GM19025 (cell line): ENCODE results near the gene CTSW.
"Not testable (repeated sequence)": the region's sequence is repeated elsewhere in the genome, so short reads cannot be mapped to it uniquely, and the experiment has no call there.

Experiments
- ATAC-seq: cut with Tn5 transposase; IDR thresholded peaks from one replicate; pipeline ENCODE4 v1.9.1; 2021; ENCODE audit warnings: mild to moderate bottlenecking, low read depth, moderate library complexity; ENCODE audit not compliant: unreplicated experiment

Gene CTSW

DNA sequence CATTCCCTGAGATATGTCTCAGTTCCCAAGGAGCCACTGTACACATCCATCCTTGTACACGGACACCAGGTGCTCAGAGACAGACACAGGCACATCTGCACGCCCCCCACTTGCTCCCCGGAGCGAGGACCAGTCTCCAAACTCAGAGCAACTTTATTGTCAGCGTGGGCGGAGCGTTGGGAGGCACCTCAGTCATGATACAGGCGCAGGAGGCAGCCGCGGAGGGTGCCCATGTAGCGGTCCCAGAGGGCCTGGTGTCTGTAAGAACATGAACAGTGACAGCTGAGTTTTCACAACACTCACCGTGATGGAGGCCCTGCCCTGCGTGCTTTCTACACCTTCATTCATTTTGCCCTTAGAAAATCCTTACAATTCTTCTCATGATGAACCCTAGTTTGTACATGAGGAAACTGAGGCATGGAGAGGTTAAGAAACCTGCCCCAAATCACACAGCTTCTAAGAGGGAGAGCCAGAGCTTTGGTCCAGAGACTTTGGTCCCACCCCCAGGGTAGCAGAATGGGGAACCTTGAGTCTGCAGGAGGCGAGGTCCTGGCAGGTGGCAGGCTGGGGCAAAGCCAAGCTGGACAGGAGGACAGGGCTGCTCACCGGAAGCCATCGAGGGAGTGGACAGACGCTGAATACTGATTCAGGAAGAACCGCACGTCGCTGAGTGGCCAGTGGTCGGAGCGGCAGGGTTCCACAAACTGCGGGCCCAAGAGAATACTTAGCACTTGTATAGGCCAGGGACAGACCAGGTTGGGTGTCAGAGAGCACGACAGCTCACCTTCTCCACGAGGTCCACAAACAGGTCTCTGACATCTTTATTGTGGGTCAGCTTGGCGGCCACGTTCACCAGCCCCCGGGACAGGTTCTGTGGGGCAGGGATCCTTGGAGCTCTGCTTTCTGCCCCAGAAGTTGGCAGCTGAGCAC is 4.4 kb downstream of the CTSW start:
- ATAC-seq, result no peak

DNA sequence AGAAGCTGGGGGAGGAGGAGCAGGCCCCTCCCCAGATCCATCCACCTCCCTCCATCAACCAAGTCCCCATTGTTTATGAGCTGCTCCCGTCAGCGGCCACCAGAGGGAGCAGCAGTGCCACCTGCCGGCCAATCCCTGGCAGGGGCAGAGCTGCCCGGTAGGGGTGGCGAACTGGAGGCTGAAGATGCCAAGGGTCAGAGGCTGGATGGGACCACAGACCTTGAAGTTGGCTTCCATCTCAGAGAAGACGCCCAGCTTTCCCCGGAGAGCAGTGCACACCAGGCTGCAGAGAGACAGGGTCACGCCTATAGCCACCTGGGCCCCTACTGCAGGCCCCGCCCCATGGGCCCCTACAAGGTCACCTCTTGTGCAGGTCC is 5.1 kb downstream of the CTSW start:
- no peak for ATAC-seq

DNA sequence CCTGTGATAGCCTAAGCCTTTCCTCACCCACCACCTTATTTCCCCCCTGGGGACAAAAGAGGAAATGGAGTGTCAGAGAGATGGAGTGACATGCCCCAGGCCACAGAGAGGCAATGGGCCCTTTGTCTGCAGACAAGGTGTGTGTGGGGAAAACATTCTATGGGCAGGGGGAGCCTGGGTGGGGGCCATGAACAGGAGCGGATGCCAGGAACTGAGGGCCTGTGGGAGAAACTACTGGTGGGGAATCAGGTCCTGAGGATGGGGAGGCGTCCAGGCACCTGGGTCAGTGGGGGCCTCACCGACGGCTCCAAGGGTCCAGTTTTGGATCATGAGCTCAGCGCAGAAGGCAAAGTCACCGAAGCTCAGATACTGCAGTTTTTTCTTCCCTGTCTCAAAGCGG is 5.6 kb downstream of the CTSW start:
- no peak for ATAC-seq

DNA sequence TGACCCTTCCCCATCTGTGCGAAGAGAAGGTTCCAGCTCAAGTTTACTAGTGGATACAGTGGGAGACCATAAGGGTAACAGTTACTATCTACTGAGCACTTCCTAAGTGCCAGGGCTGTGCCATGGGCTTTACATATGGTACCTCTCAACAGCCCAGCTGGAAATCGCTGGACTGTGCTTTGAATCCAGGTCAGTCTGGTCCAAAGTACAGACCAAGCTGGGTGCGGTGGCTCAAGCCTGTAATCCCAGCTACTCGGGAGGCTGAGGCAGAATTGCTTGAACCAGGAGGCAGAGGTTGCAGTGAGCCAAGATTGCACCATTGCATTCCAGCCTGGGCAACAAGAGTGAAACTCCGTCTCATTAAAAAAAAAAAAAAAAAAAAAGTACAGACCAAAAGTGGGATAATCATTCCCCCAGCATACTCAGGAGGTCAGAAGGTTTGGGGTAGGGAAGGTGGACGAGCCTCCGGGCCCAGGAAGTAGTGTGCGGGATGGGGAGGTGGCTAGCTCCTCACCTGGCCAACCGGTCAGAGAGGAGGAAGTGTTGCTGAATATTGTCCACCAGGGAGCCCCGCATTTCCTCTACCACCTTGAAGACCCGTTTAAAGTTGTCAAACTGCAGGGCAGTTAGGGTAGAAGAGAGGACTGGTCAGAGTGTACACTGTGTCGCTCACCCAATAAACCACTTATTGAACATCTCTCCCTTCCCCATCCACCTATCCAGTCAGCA is 6.3 kb downstream of the CTSW start:
- ATAC-seq, result no peak

DNA sequence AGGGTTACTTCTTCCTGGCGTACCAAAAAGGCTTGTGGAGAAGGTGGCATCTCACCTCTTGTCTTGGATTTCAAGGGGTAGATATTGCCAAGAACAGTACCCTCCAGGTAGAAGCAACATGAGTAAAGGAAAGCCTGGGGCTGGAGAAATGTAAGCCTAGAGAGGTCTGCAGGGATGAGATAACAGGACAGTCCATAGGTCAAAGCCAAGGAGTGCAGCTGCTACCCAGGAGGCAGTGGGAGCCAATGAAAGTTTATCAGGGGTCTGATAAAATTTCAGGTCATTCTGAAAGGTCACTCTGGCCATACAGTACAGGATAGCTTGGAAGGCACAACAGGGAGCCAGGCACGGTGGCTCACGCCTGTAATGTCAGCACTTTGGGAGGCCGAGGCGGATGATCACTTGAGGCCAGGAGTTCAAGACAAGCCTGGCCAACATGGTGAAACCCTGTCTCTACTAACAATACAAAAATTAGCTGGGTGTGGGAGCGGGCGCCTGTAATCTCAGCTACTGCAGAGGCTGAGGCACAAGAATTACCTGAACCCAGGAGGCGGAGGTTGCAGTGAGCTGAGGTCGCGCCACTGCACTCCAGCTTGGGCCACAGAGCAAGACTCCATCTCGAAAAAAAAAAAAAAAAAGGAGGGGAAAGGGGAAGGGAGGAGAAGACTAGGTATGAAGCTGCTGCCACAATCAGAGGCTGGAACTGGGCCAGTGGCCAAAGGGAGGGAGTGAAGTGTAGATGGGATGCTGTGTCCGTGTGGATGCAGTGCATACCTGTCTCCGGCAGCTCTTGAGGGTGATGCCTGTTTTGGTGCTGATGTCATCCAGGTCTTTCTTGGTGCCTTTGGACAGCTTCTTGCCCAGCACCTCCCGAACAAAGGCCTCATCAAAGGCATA is 7.4 kb downstream of the CTSW start:
- ATAC-seq, result no peak

DNA sequence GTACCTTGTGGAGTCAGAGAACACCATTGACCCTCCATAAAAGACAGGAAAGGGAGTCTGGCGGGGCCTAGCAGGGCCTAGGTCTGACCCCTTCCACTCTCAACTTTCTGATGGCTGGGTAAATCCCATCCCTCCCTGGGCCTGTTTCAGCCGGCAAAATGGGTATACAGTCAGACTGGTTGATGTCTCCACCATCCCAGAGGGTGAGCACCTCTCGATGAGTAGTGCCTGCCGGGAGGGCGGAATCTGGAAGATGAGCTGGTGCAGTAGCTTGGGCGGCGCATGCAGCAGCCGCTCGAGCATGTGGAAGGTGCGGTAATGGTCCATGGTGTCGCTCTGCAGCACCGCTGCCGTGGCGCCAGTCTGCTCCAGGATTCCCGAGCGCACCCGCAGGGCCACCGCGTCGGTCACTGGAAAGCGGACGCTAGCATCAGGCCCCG is 8.1 kb downstream of the CTSW start:
- ATAC-seq, result no peak

DNA sequence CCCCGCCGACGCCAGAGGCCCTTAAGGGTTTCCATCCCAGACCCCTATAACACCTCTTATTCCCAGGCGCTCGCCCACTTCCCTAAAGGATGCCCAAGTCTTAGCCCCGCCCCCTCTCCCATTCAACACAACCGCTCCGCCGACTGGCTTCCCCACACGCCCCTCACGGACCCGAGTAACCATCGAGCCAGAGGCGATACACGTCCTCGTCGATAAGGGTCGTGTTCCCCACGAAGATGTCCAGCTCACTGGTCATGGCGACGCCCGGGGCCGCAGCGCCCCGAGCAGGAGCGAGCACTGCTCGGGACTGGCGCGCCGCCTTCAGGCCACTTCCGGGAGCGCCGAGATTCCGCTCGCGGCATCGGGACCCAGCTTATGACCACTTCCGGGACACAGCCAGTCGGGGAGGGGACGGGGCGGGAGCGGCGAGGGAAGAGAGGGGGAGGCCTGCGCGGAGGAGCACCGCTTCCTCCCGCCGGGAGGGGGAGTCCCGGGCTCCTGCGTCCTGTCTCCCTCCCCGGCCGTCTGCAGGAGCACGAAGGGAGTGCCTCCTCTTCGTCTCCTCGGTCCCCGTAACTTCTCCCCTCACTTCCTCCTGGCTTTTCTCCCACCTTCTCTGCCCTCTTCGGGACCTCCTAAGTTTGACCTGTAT is 8.7 kb downstream of the CTSW start, which contains the start of gene FIBP:
FIBP (minus strand) TSS at position 309 of the 652 bp plus-strand sequence; CDS start at position 256, 53 bp downstream.
- ATAC-seq, result peak; percentile 44

DNA sequence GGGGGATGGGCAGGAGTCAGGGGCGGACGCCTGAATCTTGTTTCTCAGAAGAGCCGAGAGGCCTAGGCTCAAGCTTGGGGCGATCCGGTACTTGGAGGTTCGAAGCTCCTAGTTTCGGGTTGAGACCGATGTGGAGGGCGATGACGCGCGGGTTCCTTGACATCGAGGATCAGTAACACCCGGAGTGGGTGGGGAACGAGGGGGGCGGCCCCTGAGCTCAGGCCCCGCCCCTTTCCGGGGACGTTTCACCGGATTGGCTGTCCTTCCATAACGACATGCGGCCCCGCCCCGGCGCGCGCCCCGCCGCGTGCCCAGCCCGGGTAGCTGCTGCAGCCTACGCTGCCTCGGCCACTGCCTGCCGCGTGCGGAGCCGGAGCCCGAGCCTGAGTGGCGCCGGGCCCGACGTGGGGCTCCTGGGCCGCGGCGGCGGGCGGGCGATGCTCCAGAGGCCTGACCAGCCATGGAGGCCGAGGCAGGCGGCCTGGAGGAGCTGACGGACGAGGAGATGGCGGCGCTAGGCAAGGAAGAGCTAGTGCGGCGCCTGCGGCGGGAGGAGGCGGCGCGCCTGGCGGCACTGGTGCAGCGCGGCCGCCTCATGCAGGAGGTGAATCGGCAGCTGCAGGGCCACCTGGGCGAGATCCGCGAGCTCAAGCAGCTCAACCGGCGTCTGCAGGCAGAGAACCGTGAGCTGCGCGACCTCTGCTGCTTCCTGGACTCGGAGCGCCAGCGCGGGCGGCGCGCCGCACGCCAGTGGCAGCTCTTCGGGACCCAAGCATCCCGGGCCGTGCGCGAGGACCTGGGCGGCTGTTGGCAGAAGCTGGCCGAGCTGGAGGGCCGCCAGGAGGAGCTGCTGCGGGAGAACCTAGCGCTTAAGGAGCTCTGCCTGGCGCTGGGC is 10.9 kb downstream of the CTSW start, which contains the start of gene CCDC85B:
CCDC85B (plus strand) TSS at position 350 of the 895 bp plus-strand sequence; CDS start at position 461, 111 bp downstream.
- peak; percentile 51 for ATAC-seq

DNA sequence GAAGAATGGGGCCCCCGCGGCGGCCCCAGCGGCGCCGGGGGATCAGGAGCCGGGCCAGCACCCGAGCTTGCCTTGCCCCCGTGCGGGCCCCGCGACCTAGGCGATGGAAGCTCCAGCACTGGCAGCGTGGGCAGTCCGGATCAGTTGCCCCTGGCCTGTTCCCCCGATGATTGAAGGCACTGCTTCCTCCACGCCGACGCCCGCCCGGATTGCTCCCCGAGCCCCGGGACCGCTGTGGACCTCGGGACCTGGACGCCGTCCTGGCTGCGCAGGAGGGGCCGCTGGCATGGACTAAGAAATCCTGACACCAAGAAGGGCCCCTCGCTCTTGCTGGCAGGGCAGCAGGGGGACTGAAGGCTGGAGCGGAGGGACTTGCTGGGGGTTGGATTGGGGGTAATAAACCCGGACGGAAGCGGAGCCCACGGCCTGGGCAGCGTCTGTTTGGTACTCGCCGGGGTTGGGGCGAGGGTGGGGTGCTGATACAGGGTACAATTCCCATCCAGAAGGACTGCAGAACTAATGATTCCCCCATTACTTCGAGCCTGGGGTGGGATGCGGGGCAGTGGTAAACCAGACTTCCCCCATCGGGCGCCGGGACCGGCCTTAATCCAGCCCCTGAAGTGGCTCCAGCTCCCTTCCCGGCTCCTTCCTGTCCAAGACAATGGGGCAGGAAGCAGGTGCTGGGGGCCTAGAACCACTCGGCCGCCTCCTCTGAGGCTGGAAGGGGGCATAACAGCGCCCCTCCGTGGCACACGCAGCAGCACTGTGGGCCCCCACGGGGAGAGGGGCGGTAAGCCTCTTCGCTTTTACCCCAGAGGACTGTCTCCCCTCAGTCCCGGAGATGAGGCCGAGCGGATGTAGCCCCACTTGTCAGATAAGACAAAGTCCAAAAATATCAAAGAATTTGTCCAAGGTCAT is 11.8 kb downstream of the CTSW start:
- no peak for ATAC-seq

DNA sequence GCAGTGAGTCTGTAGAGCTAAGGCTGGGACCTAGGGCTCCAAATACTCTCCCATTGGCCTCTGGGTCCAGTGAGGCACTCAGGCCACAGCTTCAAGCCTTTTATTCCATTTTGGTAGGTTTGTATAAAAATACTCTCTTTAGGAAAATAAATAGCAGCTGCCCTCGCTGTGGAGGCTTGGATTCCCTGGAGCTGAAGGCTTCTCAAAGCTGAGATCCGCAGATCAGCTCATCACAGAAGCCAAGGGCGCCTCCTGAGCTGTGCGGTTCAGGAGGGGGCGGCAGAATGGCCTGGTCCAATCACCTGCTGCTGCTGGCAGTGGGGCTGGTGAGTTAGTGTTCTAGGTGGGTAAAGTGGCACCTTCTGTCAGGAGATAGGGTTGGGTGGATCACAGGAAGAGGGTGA is 12.5 kb downstream of the CTSW start:
- not testable (repeated sequence) for ATAC-seq

DNA sequence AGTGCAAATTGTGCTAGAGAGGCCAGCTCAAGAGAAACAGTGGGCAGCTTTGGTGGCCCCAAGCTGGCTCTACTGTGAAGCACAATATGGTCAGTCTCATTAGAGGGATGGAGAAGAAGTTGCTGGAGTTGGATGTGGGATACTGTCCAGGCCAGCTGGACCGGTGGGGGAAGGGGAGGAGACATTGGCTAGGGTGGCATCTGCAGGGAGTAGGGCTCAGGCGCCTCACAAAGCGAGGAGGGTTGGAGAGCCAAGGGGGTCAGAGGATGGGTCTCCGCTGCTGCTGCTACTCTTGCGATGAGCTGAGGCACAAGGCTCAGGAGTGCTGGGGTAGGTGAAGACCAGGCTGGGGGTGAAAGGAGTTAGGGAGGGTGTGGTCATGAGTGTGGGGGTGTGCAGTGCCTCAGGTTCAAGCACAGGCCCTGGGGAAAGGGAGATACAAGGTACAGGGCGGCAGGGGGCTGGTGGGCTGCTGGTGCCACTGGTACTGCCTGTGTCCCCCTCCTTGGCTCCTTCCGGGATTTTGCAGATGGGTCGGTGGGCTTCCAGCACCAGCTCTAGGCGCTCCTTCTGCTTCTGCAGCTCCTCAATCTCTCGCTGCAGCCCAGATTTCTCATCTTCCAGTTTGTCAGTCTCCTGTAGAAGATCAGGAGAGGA is 13.2 kb downstream of the CTSW start:
- ATAC-seq, result no peak

DNA sequence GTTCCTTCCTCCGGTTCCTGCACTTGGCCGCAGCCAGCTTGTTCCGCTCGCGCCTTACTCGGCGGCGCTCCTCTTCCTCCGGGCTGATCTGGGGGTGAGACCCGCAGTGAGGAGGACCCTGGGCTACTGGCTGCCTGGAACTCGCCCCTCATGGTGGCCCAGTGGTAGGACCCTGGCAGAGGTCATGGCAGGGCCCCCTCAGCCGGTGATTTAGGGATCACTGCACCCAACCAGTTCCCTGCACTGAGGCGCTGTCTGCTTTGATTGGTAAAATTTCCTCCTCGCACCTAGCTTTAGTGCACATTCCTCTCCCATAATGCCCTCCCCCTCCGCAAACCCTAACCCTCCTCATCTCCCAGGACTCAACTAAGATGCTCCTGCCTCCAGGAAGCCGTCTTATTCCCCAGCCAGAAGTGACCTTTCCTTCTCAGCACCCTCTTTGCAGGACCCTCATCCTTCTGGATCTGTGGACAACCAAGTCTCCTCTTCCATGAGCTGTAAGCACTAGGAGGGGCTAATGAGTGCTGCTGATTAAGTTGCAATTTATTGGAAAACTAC is 14.5 kb downstream of the CTSW start:
- ATAC-seq, result no peak

DNA sequence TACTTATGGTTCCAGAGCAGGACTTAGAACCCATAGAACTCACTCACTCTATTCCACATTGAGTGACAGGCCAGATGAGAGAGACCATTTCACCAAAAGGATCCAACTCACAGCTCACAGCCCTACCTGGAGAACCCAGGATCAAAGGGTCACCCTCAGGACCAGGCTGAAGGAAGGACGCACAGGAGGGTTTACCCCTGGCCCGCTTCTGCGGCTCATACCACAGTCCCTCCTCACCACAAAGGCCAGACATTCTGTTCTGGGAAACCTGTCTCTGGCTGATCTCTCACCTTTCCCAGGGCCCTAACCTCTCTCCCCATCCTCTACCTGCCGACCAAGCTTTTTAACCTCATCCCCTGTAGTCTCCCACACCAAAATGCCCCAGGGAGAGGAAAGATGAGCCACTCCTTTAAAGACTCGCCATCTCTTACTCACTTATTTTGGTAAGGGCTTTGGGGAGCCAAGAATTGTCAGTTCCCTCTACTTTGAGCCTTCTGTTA is 15.9 kb downstream of the CTSW start:
- no peak for ATAC-seq

DNA sequence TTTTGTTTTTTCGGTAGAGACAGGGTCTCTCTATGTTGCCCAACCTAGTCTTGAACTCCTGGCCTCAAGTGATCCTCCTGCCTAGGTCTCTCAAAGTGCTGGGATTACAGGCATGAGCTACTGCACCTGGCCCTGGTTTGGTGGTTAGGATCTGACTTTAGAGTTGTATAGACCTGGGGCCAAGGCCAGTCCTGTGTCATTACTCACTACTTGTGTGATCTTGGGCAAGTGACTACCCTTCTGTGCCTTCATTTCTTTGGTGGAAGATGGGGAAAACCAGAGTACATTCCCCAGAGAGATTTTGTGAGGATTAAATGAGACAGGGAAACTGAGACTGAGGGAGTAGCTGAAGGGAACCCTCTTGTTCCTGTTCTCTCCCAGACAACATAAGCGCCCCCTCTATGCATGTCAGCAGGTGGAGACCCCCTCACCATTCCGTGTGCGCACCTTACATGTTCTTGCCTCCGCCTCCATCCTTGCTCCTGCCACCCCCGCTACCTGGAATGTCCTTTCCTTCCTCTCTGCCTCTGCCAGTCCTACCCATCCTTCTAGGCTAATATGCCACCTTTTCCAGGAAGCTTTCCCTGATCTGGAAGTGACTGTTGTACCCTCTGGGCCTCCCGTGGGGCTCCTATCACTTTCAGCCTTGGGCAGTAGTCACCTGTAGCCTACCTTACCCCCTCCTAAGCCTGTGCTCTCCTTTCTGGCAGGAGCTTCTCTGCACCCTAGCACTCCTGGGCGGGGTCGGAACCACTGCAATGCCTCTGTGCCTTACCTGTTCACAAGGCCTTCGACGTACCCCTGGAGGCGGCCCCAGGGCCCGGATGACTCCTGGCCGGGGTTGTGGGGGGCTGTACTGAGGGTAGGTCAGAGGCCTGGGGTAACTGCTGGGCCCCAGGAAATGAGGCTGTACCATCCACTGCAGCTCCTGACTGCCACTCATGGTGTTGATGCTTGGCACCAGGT is 16.7 kb downstream of the CTSW start:
- ATAC-seq, result no peak

DNA sequence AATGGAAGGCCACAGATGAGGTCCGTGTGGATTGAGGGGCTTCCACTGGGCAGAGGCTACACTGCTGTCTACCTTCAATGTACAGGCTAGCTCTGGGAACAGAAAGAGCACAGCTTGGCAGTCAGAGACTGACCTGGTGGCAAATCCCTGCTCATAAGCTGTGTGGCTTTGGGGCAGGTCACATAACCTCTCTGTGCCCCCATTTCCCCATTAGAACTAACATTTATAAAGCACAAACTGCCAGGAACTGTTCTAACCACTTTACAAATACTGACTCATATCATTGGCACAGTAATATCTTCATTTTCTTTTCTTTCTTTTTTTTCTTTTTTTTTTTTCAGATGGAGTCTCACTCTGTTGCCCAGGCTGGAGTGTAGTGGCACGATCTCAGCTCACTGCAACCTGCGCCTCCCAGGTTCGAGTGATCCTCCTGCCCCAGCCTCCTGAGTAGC is 17.4 kb downstream of the CTSW start:
- no peak for ATAC-seq
